ENCODE measurements around the gene HLCS.
"Not testable (repeated sequence)": the region's sequence is repeated elsewhere in the genome, so short reads cannot be mapped to it uniquely, and the experiment has no call there.

HLCS gene

GRCh38 chr21:37005548-37006485 lies 39.3 kb upstream of the HLCS start:
- no peak overlapping the region for H2AFZ ChIP-seq (ENCODE audit: low read depth)
- H3K4me3 ChIP-seq (IDR thresholded peaks at IDR 0.05; ENCODE audit: insufficient read depth, low read depth, low read length): no peak overlapping the region
- H3K4me2 ChIP-seq: no peak overlapping the region
- no peak for TF ChIP-seq CTCF (conservative IDR thresholded peaks at IDR 0.05; ENCODE audit: low read depth, low read length)
- H3K27me3 ChIP-seq (ENCODE audit: insufficient read depth, low read depth): no peaks in the 10 kb centered on the region
- H3K9ac ChIP-seq: no peak overlapping the region
- H3K36me3 ChIP-seq (ENCODE audit: insufficient read depth): no peaks in the 10 kb centered on the region
- no peaks in the 10 kb centered on the region for H4K20me1 ChIP-seq (ENCODE audit: insufficient read depth)
- H3K79me2 ChIP-seq (ENCODE audit: insufficient read depth, low read depth): no peaks in the 10 kb centered on the region
- peaks cover 4% of the 10 kb centered on the region for H3K4me1 ChIP-seq (ENCODE audit: low read depth, poor library complexity, severe bottlenecking)
- no peak overlapping the region for H3K27ac ChIP-seq

- H3K27ac ChIP-seq; H3K79me2 ChIP-seq (ENCODE audit: insufficient read depth, low read depth); H3K9ac ChIP-seq; H2AFZ ChIP-seq (ENCODE audit: low read depth); H3K4me2 ChIP-seq; H3K4me1 ChIP-seq (ENCODE audit: low read depth, poor library complexity, severe bottlenecking); H3K27me3 ChIP-seq (ENCODE audit: insufficient read depth, low read depth); H4K20me1 ChIP-seq (ENCODE audit: insufficient read depth); H3K36me3 ChIP-seq (ENCODE audit: insufficient read depth); H3K4me3 ChIP-seq (IDR thresholded peaks at IDR 0.05; ENCODE audit: insufficient read depth, low read depth, low read length): not testable (repeated sequence)
Observed at GRCh38 chr21:37003917-37004316, 37.4 kb upstream of the HLCS start.

GRCh38 chr21:37002851-37003250 lies 36.4 kb upstream of the HLCS start:
- not testable (repeated sequence) for H4K20me1 ChIP-seq (ENCODE audit: insufficient read depth); H3K4me3 ChIP-seq (IDR thresholded peaks at IDR 0.05; ENCODE audit: insufficient read depth, low read depth, low read length); H3K36me3 ChIP-seq (ENCODE audit: insufficient read depth); H3K4me1 ChIP-seq (ENCODE audit: low read depth, poor library complexity, severe bottlenecking); H3K27me3 ChIP-seq (ENCODE audit: insufficient read depth, low read depth); H3K79me2 ChIP-seq (ENCODE audit: insufficient read depth, low read depth); H2AFZ ChIP-seq (ENCODE audit: low read depth); H3K27ac ChIP-seq; H3K9ac ChIP-seq; H3K4me2 ChIP-seq

GRCh38 chr21:37001441-37001840 lies 35.0 kb upstream of the HLCS start:
- Histone ChIP-seq H4K20me1 (ENCODE audit: insufficient read depth) (no peaks in the 10 kb centered on the region), H3K79me2 (ENCODE audit: insufficient read depth, low read depth) (no peaks in the 10 kb centered on the region), H3K4me3 (IDR thresholded peaks at IDR 0.05; ENCODE audit: insufficient read depth, low read depth, low read length) (no peak overlapping the region), H3K4me1 (ENCODE audit: low read depth, poor library complexity, severe bottlenecking) (no peaks in the 10 kb centered on the region), H2AFZ (ENCODE audit: low read depth) (no peak overlapping the region; the same call in 1 of the 2 replicates), H3K27me3 (ENCODE audit: insufficient read depth, low read depth) (no peaks in the 10 kb centered on the region), H3K36me3 (ENCODE audit: insufficient read depth) (no peaks in the 10 kb centered on the region), H3K4me2 (no peak overlapping the region), H3K27ac (no peak overlapping the region), H3K9ac (no peak overlapping the region)
- TF ChIP-seq CTCF (conservative IDR thresholded peaks at IDR 0.05; ENCODE audit: low read depth, low read length): no peak

GRCh38 chr21:37000381-37000780 lies 33.9 kb upstream of the HLCS start:
- Histone ChIP-seq H3K4me1 (ENCODE audit: low read depth, poor library complexity, severe bottlenecking) (no peaks in the 10 kb centered on the region), H2AFZ (ENCODE audit: low read depth) (no peak overlapping the region), H3K4me2 (no peak overlapping the region), H3K27ac (no peak overlapping the region), H3K9ac (no peak overlapping the region), H3K36me3 (ENCODE audit: insufficient read depth) (no peaks in the 10 kb centered on the region), H3K4me3 (IDR thresholded peaks at IDR 0.05; ENCODE audit: insufficient read depth, low read depth, low read length) (no peak overlapping the region), H3K27me3 (ENCODE audit: insufficient read depth, low read depth) (no peaks in the 10 kb centered on the region), H4K20me1 (ENCODE audit: insufficient read depth) (no peaks in the 10 kb centered on the region), H3K79me2 (ENCODE audit: insufficient read depth, low read depth) (no peaks in the 10 kb centered on the region)
- no peak; the same call in 1 of the 2 replicates for TF ChIP-seq CTCF (conservative IDR thresholded peaks at IDR 0.05; ENCODE audit: low read depth, low read length)
